ENCODE results near the gene GPR35.

- TF ChIP-seq CTCF (IDR thresholded peaks at IDR 0.05; ENCODE audit: insufficient read depth, low read length): no peak
- no peak for TF ChIP-seq POLR2AphosphoS5 (IDR thresholded peaks at IDR 0.05; ENCODE audit: low read depth)
- no peak for TF ChIP-seq GABPA (IDR thresholded peaks at IDR 0.05; ENCODE audit: low read depth)
Measured at GRCh38 chr2:240670402-240670801, 45.1 kb downstream of the GPR35 start.

Measured in HL-60 (cell line).